NCI-H187 treated with DMSO at 0.1 percent for 48 hours (cell line): ENCODE data around the gene DPH5.

ENCODE experiments used
- DNase-seq: peaks from one replicate; lab custom pipeline; 2025; lab: John Stamatoyannopoulos, UW

Gene DPH5

GRCh38 chr1:101030881-101031280, 5.3 kb upstream of the DPH5 start:
- DNase-seq, result no peak

GRCh38 chr1:101029184-101029583, 3.6 kb upstream of the DPH5 start:
- DNase-seq, result no peak

GRCh38 chr1:101028466-101028865, 2.9 kb upstream of the DPH5 start:
- no peak for DNase-seq

GRCh38 chr1:101027194-101027772, 1.7 kb upstream of the DPH5 start:
- no peak for DNase-seq

- DNase-seq, result no peak
These were observed 825 bp upstream of the DPH5 start for GRCh38 chr1:101026430-101026788.

- no peak for DNase-seq
These were observed 314 bp downstream of the DPH5 start for GRCh38 chr1:101025283-101025656.

GRCh38 chr1:101022294-101022693, 3.3 kb downstream of the DPH5 start:
- DNase-seq, result no peak

- no peak for DNase-seq
These were observed 8.1 kb downstream of the DPH5 start for GRCh38 chr1:101017448-101017847.

- DNase-seq, result no peak
These were observed 11.8 kb downstream of the DPH5 start for GRCh38 chr1:101013776-101014175.

- DNase-seq, result no peak
These were observed 17.3 kb downstream of the DPH5 start for GRCh38 chr1:101008229-101008834.

GRCh38 chr1:101006553-101006952, 19.0 kb downstream of the DPH5 start:
- no peak for DNase-seq

- DNase-seq, result no peak
These were observed 19.7 kb downstream of the DPH5 start for GRCh38 chr1:101005871-101006270.

- no peak for DNase-seq
These were observed 20.4 kb downstream of the DPH5 start for GRCh38 chr1:101005183-101005582.

- no peak for DNase-seq
These were observed 20.9 kb downstream of the DPH5 start for GRCh38 chr1:101004670-101005069.

- no peak for DNase-seq
These were observed 21.5 kb downstream of the DPH5 start for GRCh38 chr1:101004061-101004460.

- DNase-seq, result no peak
These were observed 22.5 kb downstream of the DPH5 start for GRCh38 chr1:101003012-101003650.

- no peak for DNase-seq
These were observed 23.0 kb downstream of the DPH5 start for GRCh38 chr1:101002551-101002950.

GRCh38 chr1:101000131-101000873, 25.3 kb downstream of the DPH5 start:
- no peak for DNase-seq

- DNase-seq, result no peak
These were observed 27.2 kb downstream of the DPH5 start for GRCh38 chr1:100998426-100998825.

GRCh38 chr1:100995198-100995988, 30.2 kb downstream of the DPH5 start:
- no peak for DNase-seq

GRCh38 chr1:100989306-100990077, 36.1 kb downstream of the DPH5 start:
- DNase-seq, result no peak

- DNase-seq, result no peak
These were observed 37.5 kb downstream of the DPH5 start for GRCh38 chr1:100988121-100988520.
